Limb (tissue), 2 donors: ENCODE results near the gene SPATA33.
"Not testable (repeated sequence)": the region's sequence is repeated elsewhere in the genome, so short reads cannot be mapped to it uniquely, and the experiment has no call there.

Experiments
- DNase-seq, 2 donors: peaks; one replicate each; pipeline ENCODE4 v3.0.0-alpha.2; 2016; ENCODE audit errors: extremely low spot score in 2 of 2

Gene SPATA33

GRCh38 chr16:89629827-89630610, 27.6 kb upstream of the SPATA33 start:
- no peak for DNase-seq

GRCh38 chr16:89633064-89633631, 24.5 kb upstream of the SPATA33 start:
- DNase-seq, result no peak

GRCh38 chr16:89634463-89635385, 22.9 kb upstream of the SPATA33 start:
- not testable (repeated sequence) for DNase-seq

GRCh38 chr16:89636663-89637062, 21.0 kb upstream of the SPATA33 start:
- DNase-seq, result no peak

GRCh38 chr16:89637379-89637778, 20.3 kb upstream of the SPATA33 start:
- no peak for DNase-seq

- DNase-seq, result no peak
These were observed 19.2 kb upstream of the SPATA33 start for GRCh38 chr16:89638455-89638854.

- no peak for DNase-seq
These were observed 18.3 kb upstream of the SPATA33 start for GRCh38 chr16:89639385-89639784.

- DNase-seq, result no peak
These were observed 16.0 kb upstream of the SPATA33 start for GRCh38 chr16:89641458-89642119.

GRCh38 chr16:89642574-89642973, 15.1 kb upstream of the SPATA33 start:
- no peak for DNase-seq

GRCh38 chr16:89643769-89644300, 13.8 kb upstream of the SPATA33 start:
- DNase-seq, result no peak

GRCh38 chr16:89645122-89645521, 12.5 kb upstream of the SPATA33 start:
- DNase-seq, result no peak

GRCh38 chr16:89646270-89646669, 11.4 kb upstream of the SPATA33 start:
- DNase-seq, result no peak

GRCh38 chr16:89646906-89647305, 10.7 kb upstream of the SPATA33 start:
- DNase-seq, result no peak

- no peak for DNase-seq
These were observed 6.1 kb upstream of the SPATA33 start for GRCh38 chr16:89651584-89651983.

- no peak for DNase-seq
These were observed 3.9 kb upstream of the SPATA33 start for GRCh38 chr16:89653656-89654295.

- no peak for DNase-seq
These were observed 2.5 kb upstream of the SPATA33 start for GRCh38 chr16:89655062-89655643.

- no peak for DNase-seq
These were observed 1.1 kb upstream of the SPATA33 start for GRCh38 chr16:89656435-89657121.

GRCh38 chr16:89658221-89658879, 714 bp downstream of the SPATA33 start:
- peak in 1 of 2 donors; percentile 48 for DNase-seq

- DNase-seq, result no peak
These were observed 2.5 kb downstream of the SPATA33 start for GRCh38 chr16:89660146-89660545.
